ENCODE data around the gene PTGES2.

PTGES2 gene

GRCh38 chr9:128103589-128103962 is 24.0 kb downstream of the PTGES2 start:
- DNase-seq (ENCODE audit: low read depth in 1 of 2, low spot score in 1 of 2): no peak

GRCh38 chr9:128102861-128103588 is 24.5 kb downstream of the PTGES2 start:
- DNase-seq (ENCODE audit: low read depth in 1 of 2, low spot score in 1 of 2): no peak

- DNase-seq (ENCODE audit: low read depth in 1 of 2, low spot score in 1 of 2): no peak
Measured at GRCh38 chr9:128102196-128102595, 25.3 kb downstream of the PTGES2 start.

- DNase-seq (ENCODE audit: low read depth in 1 of 2, low spot score in 1 of 2): no peak
Measured at GRCh38 chr9:128101690-128102089, 25.8 kb downstream of the PTGES2 start.

- DNase-seq (ENCODE audit: low read depth in 1 of 2, low spot score in 1 of 2): no peak
Measured at GRCh38 chr9:128101231-128101661, 26.3 kb downstream of the PTGES2 start.

GRCh38 chr9:128100581-128100980 is 26.9 kb downstream of the PTGES2 start:
- no peak for DNase-seq (ENCODE audit: low read depth in 1 of 2, low spot score in 1 of 2)

GRCh38 chr9:128099932-128100491 is 27.5 kb downstream of the PTGES2 start:
- no peak for DNase-seq (ENCODE audit: low read depth in 1 of 2, low spot score in 1 of 2)

GRCh38 chr9:128099231-128099931 is 28.1 kb downstream of the PTGES2 start:
- DNase-seq (ENCODE audit: low read depth in 1 of 2, low spot score in 1 of 2): no peak

- peak in 1 of 2 donors; percentile 41 for DNase-seq (ENCODE audit: low read depth in 1 of 2, low spot score in 1 of 2)
Measured at GRCh38 chr9:128098297-128099230, 29.0 kb downstream of the PTGES2 start.

GRCh38 chr9:128097543-128098296 is 29.8 kb downstream of the PTGES2 start:
- no peak for DNase-seq (ENCODE audit: low read depth in 1 of 2, low spot score in 1 of 2)

GRCh38 chr9:128096616-128097536 is 30.7 kb downstream of the PTGES2 start:
- DNase-seq (ENCODE audit: low read depth in 1 of 2, low spot score in 1 of 2): no peak

- no peak for DNase-seq (ENCODE audit: low read depth in 1 of 2, low spot score in 1 of 2)
Measured at GRCh38 chr9:128094950-128095544, 32.5 kb downstream of the PTGES2 start.

GRCh38 chr9:128094166-128094949 is 33.2 kb downstream of the PTGES2 start:
- DNase-seq (ENCODE audit: low read depth in 1 of 2, low spot score in 1 of 2): peak; percentile 45 to 60

GRCh38 chr9:128093011-128093410 is 34.5 kb downstream of the PTGES2 start:
- no peak for DNase-seq (ENCODE audit: low read depth in 1 of 2, low spot score in 1 of 2)

- no peak for DNase-seq (ENCODE audit: low read depth in 1 of 2, low spot score in 1 of 2)
Measured at GRCh38 chr9:128092199-128092977, 35.1 kb downstream of the PTGES2 start.

- DNase-seq (ENCODE audit: low read depth in 1 of 2, low spot score in 1 of 2): no peak
Measured at GRCh38 chr9:128091571-128091970, 36.0 kb downstream of the PTGES2 start.

GRCh38 chr9:128091144-128091543 is 36.4 kb downstream of the PTGES2 start:
- no peak for DNase-seq (ENCODE audit: low read depth in 1 of 2, low spot score in 1 of 2)
